PC-3 (cell line): Measurements from ENCODE around the gene ZNF584.

ENCODE experiments used
- CTCF ChIP-seq: fragments of 300-600 bp; sonication (generic); conservative IDR thresholded peaks from 2 replicates; pipeline ENCODE4 v1.5.1; 2017; ENCODE audit warnings: antibody characterized with exemption, low read depth, mild to moderate bottlenecking, low read length
- EZH2 ChIP-seq: fragments of 300-600 bp; sonication (generic); IDR thresholded peaks from one replicate; pipeline ENCODE4 v1.6.1; 2017; ENCODE audit warnings: antibody characterized with exemption, mild to moderate bottlenecking, low read length; ENCODE audit not compliant: unreplicated experiment
- EZH2phosphoT487 ChIP-seq: fragments of 300-600 bp; sonication (generic); IDR thresholded peaks from 2 replicates; pipeline ENCODE4 v1.6.1; 2018; ENCODE audit warnings: mild to moderate bottlenecking, antibody characterized with exemption, low read length, borderline replicate concordance

GRCh38 chr19:58380037-58380661 is 28.3 kb upstream of the ZNF584 start:
- TF ChIP-seq CTCF = no peak
- no peak for TF ChIP-seq EZH2
- TF ChIP-seq EZH2phosphoT487 = no peak
